GM21381 (cell line): ENCODE measurements around the gene DNLZ.
"Not testable (repeated sequence)": the region's sequence is repeated elsewhere in the genome, so short reads cannot be mapped to it uniquely, and the experiment has no call there.

Experiments used
- ATAC-seq: cut with Tn5 transposase; IDR thresholded peaks from one replicate; pipeline ENCODE4 v1.9.1; 2021; ENCODE audit warnings: mild to moderate bottlenecking, moderate library complexity; ENCODE audit not compliant: unreplicated experiment

Gene DNLZ

GRCh38 chr9:136320972-136321371 lies 42.6 kb downstream of the DNLZ start:
- ATAC-seq = not testable (repeated sequence)

- ATAC-seq = not testable (repeated sequence)
These were observed 43.6 kb downstream of the DNLZ start for GRCh38 chr9:136319955-136320354.

- not testable (repeated sequence) for ATAC-seq
These were observed 44.3 kb downstream of the DNLZ start for GRCh38 chr9:136319244-136319643.

GRCh38 chr9:136318776-136319241 lies 44.7 kb downstream of the DNLZ start:
- no peak for ATAC-seq

GRCh38 chr9:136318111-136318775 lies 45.3 kb downstream of the DNLZ start:
- ATAC-seq = no peak

GRCh38 chr9:136317695-136318094 lies 45.8 kb downstream of the DNLZ start:
- no peak for ATAC-seq

- no peak for ATAC-seq
These were observed 46.5 kb downstream of the DNLZ start for GRCh38 chr9:136316896-136317676.

- no peak for ATAC-seq
These were observed 47.2 kb downstream of the DNLZ start for GRCh38 chr9:136316271-136316751.

GRCh38 chr9:136314944-136315343 lies 48.6 kb downstream of the DNLZ start:
- no peak for ATAC-seq

- no peak for ATAC-seq
These were observed 49.5 kb downstream of the DNLZ start for GRCh38 chr9:136314056-136314416.

GRCh38 chr9:136313111-136314055 lies 50.2 kb downstream of the DNLZ start:
- no peak for ATAC-seq

- no peak for ATAC-seq
These were observed 51.1 kb downstream of the DNLZ start for GRCh38 chr9:136312436-136312835.

GRCh38 chr9:136312009-136312375 lies 51.6 kb downstream of the DNLZ start:
- no peak for ATAC-seq

- ATAC-seq = no peak
These were observed 52.2 kb downstream of the DNLZ start for GRCh38 chr9:136311051-136312008.

- ATAC-seq = no peak
These were observed 53.1 kb downstream of the DNLZ start for GRCh38 chr9:136310273-136311030.

- ATAC-seq = no peak
These were observed 53.7 kb downstream of the DNLZ start for GRCh38 chr9:136309806-136310220.
